Hematopoietic multipotent progenitor cell (in vitro differentiated cells): ENCODE measurements around the gene ZDHHC11. TPM values are rescaled to one million over a fixed set of nuclear protein-coding genes. Genes with fewer than 3 reads are reported as not detected.
"Not testable (repeated sequence)": the region's sequence is repeated elsewhere in the genome, so short reads cannot be mapped to it uniquely, and the experiment has no call there.

Experiments used
- DNase-seq, 3 donors: peaks; one replicate each; pipeline ENCODE4 v3.0.0-alpha.2; 2011 to 2015; ENCODE audit warnings: low read depth in 2 of 3, low spot score in 2 of 3
- total RNA-seq: library from RNA; depleted of rRNA; stranded (reverse); fragments of >200 nt; gene quantifications from one replicate; pipeline ENCODE4 v1.2.3, GENCODE V29; 2012

The ZDHHC11 gene
- total RNA-seq, 1 donor: 5.9 TPM

DNA sequence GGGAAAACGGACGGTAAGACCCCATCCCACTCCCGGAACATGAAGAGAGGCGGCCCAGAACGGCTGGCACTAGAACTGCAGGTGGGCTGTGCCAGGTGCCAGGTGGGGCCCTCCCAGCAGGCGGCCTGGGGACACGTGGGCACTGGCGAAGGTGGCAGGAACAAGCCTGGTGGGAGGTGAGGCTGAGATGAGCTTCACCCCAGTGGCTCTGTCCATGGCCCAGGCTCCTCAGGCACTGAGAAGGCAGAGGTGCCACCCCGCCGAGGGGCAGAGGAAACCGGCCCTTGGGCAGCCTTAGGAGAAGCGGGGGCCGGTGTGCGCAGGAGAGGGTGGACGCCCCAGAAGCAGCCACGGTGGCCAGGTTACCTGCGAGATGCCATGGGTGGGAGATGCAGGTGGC, 70.2 kb downstream of the ZDHHC11 start:
- DNase-seq: not testable (repeated sequence)

DNA sequence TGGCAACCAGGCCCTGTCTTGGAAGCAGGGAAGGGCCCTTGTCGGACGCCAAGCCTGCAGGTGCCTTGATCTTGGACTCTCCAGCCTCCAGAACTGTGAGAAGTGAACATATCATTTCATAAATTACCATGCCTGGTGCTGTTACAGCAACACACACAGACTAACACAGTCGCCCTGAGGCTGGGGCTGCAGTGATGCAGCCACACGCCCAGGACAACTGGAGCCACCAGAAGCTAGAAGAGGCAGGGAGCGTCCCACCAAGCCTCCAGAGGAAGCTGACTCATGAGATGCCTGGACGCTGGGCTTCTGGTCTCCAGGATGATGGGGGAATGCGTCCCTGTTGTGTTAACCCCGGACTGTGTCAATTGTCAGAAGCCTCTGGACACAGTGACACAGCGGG, 71.8 kb downstream of the ZDHHC11 start:
- DNase-seq: not testable (repeated sequence)

DNA sequence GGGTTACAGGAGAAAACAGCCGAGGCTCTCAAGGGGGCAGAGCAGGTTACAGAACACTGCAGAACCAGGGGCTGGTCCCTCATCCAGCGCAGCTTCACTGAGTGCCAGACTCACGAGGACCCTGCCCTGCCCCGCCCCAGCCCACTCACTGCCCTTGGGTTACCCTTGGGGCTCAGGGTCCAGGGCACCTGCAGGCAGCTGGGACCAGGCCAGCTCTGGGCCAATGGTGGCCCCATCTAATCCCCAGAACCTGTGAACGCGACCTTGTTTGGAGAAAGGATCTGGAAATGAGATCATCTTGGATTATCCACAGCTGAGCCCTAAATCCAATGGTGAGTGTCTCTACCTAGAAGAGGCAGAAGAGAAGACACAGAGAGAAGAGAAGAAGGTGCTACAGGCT, 72.4 kb downstream of the ZDHHC11 start:
- DNase-seq: not testable (repeated sequence)

DNA sequence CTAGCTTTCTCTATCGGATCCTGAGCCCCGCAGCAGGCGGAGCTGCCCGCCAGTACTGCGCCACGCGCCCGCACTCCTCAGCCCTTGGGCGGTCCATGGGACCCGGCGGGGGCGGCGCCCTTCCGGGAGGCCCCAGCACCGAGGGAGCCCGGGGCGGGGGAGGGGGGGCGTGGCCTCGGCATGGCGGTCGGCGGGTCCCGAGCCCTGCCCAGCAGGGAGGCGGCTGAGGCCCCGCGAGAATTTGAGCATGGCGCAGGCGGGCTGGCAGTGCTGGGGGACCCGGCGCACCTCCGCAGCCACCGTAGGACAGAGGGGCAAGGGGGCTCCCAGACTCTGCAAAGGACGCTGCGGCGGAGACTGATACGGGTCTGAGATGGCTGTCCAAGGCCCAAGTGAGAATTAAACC, 73.0 kb downstream of the ZDHHC11 start:
- DNase-seq: no peak

DNA sequence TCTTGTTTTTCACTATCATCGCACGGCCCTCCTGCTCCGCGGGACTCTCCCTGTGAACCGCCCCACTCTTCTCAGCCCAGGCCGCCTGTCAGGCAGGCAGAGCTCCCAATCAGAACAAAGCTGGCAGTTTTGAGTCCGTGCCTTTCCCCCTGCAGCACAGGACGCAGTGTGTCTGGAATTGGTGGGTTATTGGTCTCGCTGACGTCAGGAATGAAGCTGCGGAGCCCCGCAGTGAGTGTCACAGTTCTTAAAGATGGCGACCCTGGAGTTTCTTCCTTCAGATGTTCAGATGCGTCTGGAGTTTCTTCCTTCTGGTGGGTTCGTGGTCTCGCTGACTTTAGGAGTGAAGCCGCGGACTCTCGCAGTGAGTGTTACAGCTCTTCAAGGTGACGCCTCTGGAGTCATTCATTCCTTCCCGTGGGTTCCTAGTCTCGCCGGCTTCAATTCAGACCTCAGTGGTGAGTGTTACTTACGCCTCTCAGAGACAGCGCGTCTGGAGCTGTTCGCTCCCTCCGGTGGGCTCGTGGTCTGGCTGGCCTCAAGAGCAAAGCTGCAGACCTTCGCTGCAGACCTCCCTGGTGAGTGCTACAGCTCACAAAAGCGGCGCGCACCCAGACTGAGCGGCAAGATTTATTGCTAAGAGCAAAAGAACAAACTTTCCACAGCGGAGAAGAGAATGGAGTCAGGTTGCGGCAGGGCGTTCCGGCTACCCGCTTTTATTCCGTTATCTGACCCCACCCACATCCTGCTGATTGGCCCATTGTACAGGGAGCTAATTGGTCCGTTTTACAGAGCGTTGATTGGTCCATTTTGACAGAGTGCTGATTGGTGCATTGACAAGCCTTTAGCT, 73.7 kb downstream of the ZDHHC11 start:
- DNase-seq: no peak

DNA sequence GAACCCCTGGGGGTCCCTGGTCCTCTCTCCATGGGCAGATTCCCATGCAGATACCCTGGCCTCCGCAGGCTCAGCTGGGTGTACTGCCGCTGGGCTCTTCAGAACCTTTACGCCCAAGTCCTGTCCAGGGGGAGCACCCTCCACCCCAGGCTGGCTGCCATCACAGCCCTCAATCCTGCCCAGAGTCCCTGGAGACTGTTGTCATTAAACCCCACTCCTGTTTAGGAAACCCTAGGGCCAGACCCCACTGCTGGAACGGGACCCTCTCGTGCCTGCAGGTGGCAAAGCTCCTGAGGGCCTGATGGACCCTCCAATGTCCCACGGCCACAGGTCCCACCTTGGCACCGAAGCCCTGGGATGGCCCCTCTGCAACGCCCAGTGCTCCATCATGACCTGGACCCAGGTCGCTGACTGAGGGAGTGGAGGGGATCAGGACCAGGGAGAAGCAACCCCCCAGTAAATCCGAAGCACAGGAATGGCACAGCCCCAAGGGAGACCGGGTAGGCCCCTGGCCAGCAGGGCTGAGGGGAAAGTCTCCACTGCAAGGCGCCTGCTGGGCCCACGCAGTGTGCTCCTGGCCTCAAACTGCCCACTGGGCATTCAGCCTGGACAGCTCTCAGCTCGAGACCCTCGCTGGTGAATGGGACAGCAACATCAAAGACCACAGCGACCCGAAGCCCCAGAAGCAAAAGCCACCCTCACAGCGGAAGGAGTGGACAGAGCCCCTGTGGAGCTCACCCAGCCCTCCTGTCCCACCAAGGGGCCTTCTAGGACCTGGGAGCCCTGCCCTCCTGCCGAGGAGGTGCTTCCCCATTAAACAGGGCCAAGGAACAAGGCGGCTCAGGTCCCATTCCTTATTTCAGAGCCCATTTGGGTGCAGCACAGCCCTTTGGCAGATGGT, 74.6 kb downstream of the ZDHHC11 start:
- DNase-seq: no peak

DNA sequence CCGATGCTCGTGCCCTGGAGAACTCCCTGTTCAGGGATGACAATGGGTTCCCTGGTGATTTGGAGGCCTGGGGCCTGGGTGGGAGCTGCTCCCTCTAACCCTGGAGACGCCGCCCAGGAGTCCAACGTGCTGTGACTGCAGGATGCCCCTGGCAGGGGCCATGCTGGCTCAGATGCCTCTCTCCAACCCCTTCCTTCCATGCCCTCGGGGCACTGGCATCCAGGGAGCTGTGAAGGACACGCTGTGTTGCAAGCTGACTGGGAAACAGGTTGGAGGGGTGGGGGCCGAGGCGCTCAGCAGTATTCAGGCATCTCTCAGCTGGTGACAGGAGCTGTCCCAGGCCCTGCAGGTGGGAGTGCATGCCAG, 75.2 kb downstream of the ZDHHC11 start:
- DNase-seq: not testable (repeated sequence)

DNA sequence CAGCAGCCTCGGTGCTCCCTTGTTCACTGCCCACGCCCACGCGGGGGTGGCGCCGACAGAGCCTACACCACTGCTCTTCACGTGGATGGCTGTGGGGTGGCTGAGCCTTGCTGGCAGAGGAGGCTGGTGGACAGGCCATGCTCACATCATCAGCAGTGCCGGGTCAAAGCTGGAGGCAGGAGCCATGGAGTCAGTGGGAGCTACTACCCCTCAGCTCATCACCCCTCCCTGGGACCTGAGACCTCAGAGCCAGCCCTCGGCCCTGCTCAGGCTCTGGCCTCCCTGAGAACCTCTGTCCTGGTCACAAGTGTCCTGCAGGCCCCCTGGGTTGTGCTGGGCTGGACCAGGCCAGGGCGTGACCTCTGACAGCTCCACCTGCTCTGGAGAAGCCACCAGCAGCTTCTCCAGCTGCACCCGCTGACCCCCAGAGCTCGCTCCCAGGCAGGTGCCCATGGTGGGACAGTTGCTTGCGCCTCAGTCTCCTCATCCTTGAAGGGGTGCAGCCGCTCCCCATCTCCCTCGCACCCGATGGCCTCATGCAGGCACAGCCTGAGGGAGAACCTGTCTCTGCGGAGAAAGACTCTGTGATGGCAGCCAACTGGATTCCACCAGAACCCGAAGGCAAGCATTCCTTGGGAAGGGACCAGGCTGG, 75.8 kb downstream of the ZDHHC11 start:
- DNase-seq: not testable (repeated sequence)

DNA sequence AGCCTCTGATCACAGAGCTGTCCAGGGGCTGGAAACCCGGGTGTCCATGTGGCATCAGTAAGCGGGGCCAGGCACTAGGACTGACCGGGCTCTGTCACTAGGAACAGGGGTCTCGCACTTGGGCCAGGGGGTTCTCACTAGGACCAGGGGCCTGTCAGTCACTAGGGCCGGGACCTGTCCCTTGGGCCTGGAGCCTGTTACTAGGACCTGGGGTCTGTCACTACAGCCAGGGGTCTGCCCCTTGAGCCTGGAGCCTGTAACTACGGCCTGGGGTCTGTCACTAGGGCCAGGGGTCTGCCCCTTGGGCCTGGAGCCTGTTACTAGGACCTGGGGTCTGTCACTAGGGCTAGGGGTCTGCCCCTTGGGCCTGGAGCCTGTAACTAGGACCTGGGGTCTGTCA, 76.5 kb downstream of the ZDHHC11 start:
- not testable (repeated sequence) for DNase-seq

DNA sequence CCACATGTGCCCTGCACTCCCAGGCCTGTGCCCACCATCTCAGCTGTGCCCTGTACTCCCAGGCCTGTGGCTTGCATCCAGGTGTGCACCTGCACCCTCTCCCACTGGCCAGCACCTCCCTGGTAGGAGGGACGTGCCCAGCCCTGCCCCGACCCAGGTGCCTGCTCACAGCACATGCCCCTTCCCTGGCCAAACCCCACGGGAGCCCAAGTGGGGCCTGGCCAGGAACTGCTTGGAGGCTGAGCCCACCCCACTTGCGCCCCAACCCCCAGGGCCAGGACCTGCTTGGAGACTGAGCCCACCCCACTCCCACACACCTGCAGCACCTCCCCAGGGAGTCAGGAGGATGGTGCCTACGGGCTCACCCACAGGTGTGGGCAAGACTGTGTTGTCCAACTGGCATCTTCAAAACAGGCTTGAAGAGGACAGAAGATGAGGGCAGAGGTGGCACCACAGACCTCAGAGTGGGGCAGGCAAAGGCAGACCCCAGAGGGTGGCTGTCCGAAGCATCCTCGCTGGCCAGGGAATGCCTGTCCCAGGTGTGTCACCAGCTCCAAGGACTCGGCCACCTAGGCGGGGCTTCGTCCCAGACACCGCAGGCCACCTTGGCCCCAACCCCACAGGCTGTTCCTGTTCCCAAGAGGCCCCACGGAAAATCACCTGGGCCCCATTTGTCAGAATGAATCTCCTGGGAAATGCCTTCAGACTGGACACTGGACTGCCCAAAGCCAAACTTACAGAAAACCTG, 77.1 kb downstream of the ZDHHC11 start:
- no peak for DNase-seq

DNA sequence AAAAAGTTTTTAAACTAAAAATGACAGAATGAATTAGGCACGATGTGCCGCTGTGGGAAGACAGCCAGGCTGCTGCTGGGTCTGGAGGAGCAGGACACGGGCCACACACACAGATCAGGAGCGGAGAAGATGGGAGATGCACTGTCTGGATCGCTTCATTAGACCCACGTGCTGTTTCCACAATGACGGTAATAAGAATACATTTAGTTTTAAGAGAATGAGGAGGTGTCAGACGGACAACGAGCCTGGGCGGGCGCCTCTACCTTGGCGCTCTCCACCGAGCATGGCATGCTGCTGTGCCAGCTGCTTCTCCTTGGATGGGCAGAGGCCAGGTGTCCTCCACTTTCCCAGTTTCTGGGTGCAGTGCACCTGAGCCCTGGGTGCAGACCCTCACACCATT, 77.9 kb downstream of the ZDHHC11 start:
- not testable (repeated sequence) for DNase-seq

DNA sequence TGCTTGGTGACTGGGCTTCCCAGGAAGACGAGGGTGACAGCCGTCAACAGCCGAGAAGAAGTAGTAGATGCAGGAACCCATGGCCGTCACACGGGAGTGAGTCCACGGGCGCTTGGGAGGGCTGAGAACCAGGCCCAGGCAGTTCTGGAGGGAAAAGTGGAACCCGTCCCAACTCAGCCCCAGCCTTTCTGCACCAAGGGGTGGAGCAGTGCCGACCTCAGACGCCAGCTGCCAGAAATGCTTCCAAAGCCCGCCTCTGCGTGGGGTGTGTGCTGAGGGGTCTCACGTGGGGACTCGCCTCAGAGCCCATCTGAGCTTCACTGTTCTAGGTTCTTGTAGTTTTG, 78.3 kb downstream of the ZDHHC11 start:
- DNase-seq: not testable (repeated sequence)

DNA sequence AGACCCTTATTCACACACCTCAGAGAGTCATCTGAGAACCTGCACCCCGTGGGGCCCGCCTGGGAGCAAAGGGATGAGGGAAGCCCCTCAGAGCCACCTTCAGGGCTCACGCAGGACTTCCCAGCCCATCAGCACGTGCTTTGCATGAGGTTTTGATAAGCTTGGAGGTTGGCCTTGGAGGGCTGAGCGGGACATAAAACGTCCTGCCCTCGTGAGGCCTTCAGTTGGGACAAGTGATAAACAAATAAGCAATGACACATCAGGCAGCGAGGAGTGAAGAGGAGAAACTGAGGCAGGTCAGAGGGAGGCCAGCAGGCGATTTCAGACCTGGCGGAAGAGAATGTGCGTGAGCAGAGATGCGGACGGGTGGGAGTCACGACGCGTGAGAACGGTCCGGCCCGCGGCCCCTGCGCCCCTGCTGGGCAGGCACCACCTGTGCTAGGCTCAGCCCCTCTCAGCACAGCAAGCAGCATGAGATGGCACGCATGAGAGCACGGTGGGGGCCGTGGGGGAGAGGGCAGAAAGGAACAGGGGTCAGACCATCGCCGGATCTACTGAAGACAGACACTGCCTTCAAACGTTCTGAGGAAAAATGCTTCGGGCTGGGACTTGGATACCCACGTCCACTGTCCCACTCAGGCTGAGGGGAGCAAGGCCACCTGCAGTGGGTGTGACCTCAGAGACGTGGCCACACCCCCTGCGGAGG, 78.8 kb downstream of the ZDHHC11 start:
- DNase-seq: not testable (repeated sequence)

DNA sequence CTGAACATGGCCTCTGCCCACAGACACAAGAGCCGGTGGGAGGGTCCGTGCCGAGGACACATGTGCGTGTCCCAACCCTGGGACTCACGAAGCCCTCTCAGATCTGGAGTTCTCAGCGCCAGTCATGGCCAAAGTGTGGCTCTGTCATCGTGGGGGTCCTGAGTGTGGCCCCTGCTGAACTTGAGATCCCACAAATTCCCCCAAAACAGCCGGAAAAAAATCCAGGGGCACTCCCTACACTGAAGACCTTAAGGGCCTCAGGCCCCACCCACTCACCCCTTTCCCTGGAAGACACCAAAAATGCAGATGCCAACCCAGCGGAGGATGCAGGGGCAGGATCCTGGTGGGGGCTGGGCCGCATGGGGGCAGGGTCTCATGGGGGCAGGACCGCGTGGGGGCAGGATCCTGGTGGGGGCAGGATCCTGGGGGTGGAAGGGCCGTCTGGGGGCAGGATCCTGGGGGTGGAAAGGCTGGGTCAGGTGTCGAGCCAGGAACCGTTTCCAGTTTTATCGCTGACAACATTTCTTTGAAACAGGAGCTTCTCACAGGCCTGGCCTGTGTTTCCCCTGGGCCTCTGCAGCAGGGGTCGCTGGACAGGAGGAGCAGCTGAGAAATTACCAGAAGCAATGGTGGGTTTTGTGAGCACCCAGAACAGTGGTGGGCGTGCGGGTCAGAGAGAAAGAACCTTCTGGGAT, 79.6 kb downstream of the ZDHHC11 start:
- not testable (repeated sequence) for DNase-seq

DNA sequence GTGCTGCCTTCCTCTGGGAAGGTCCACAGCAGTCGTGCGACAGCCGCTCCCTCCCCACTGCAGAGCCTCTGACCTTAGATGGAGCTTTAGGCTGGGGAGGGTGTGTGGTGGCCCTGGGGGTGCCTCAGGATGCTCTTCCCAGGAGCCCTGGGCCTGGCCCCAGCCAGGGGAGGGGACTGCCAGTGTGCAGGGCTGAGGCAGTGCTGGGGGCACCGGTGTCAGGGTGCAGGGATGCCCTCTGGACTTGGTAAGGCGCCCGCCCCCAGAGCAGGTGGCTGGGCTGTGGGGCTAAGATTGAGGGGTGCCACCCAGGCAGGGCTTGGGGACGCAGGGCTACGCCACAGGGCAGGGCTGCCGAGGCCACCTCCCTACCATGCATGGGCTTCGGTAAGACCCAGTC, 80.2 kb downstream of the ZDHHC11 start:
- not testable (repeated sequence) for DNase-seq

DNA sequence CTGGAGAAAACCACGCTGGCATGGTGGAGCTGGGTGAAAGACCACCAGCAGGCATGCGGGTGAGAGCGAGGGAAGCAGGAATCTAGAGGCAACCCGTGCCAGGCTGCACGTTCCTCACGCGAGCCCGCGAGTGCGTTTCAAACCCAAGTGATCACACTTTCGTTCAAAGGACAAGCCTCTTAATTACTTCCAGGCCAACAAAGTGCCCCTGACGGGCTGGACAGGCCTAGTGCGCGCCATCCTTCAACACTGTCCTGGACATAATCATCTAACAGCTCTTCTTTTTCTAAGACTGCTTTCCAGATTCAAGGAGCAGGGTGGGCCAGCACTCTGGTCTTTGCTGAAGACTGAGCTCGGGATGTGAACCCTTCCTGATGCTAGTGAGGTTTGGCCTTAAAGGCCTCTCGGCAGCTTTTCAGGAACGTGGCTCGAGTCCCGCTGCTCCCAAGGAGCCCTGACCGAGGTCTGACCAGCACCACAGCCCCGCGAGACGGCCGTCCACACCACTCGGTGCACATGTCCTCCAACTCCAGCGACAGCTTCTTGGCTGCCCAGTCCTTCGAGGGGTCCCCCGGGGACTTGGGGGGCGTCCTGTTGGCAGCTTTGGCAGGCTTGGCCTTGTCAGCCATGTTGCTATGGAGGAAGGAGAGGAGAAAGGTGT, 81.2 kb downstream of the ZDHHC11 start:
- not testable (repeated sequence) for DNase-seq

DNA sequence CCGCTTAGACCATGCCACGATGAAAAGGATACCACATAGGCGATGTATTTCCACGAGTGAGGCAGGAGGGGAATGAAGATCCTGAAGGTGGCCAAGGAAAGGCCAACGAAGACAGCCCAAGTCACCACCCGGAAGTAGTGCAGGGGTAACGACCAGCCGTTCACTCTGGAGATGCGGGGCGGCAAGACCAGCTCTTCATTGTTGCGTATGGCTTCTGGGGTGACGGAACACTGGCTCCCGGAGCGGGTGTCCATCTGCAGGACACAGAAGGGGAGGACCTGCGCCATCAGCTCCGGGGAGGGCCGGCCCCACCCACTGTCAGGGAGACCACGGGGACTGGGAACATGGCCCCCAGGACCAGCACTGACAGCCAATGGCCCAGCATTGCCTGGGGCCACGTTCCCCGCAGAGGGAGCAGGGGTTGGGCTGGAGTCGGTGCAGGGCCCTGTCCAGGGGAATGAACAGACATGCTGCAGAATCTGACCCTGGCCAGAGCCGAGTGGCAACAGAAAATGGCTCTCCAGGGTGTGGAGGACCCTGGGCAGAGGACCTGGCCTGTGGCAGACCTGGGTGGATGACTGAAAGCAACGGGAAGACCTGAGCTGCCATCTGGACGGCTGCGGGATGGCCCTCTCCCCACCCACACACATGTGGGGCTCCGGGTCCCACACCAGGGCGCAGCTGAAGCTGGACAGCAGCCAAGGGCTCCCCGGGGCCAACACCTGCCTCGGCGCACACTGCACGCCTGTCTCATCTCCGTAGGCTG, 83.9 kb downstream of the ZDHHC11 start:
- DNase-seq: no peak
